Suprapubic skin (tissue), 4 donors: Measurements from ENCODE around the gene MMAB. TPM values are rescaled to one million over a fixed set of nuclear protein-coding genes. Genes with fewer than 3 reads are reported as not detected.

Experiments
- DNase-seq, 2 donors: peaks; one replicate each; pipeline ENCODE4 v3.0.0-alpha.2; 2019; ENCODE audit warnings: low spot score in 2 of 2
- H3K27ac ChIP-seq: fragments of 200-600 bp; sonication (generic); one replicate; pipeline ENCODE4 v1.5.1; 2019
- H3K27me3 ChIP-seq: fragments of 200-600 bp; sonication (generic); one replicate; pipeline ENCODE4 v1.5.1; 2019
- H3K36me3 ChIP-seq: fragments of 200-600 bp; sonication (generic); one replicate; pipeline ENCODE4 v1.5.1; 2019
- H3K4me1 ChIP-seq: fragments of 200-600 bp; sonication (generic); one replicate; pipeline ENCODE4 v1.5.1; 2019
- H3K4me3 ChIP-seq: fragments of 200-600 bp; sonication (generic); one replicate; pipeline ENCODE4 v1.5.1; 2019; ENCODE audit warnings: mild to moderate bottlenecking
- H3K9me3 ChIP-seq: fragments of 200-600 bp; sonication (generic); one replicate; pipeline ENCODE4 v1.5.1; 2019
- CTCF ChIP-seq, 2 donors: fragments of 200-600 bp in 1 of 2; fragments of 450-650 bp in 1 of 2; sonication (generic) in 1 of 2; IDR thresholded peaks; one replicate each; pipeline ENCODE4 v1.5.1; 2016 to 2019; ENCODE audit warnings: antibody characterized with exemption in 2 of 2, mild to moderate bottlenecking in 1 of 2, moderate library complexity in 1 of 2
- EP300 ChIP-seq: sonication (generic); formaldehyde crosslinking; IDR thresholded peaks from one replicate; pipeline ENCODE4 v1.6.1; 2017; ENCODE audit warnings: antibody characterized with exemption
- POLR2A ChIP-seq, 2 donors: fragments of 450-650 bp; IDR thresholded peaks; one replicate each; pipeline ENCODE4 v1.6.1; 2017; ENCODE audit warnings: antibody characterized with exemption in 2 of 2, mild to moderate bottlenecking in 2 of 2, moderate library complexity in 2 of 2
- POLR2AphosphoS5 ChIP-seq, 3 donors: sonication (generic); formaldehyde crosslinking; IDR thresholded peaks; one replicate each; pipeline ENCODE4 v1.6.1; 2017; ENCODE audit warnings: antibody characterized with exemption in 3 of 3
- WGBS: methylation state at CpG from one replicate; pipeline ENCODE4 v1.1.5; 2018; 5-methylcytosine and 5-hydroxymethylcytosine counted together
- total RNA-seq, 4 donors: library from RNA; depleted of rRNA; stranded (reverse); fragments of >200 nt; gene quantifications; one replicate each; pipeline ENCODE4 v1.1.0, GENCODE V29; 2016

The MMAB gene
- total RNA-seq, 4 donors from 2014 or later: 17.1 to 37.2 (median 24.5) TPM

- Histone ChIP-seq H3K36me3 (peaks cover 94% of the 10 kb centered on the region), H3K27me3 (no peaks in the 10 kb centered on the region), H3K4me1 (no peaks in the 10 kb centered on the region), H3K4me3 (no peak overlapping the region), H3K9me3 (no peaks in the 10 kb centered on the region), H3K27ac (no peak overlapping the region)
- no peak for DNase-seq
- WGBS: 81% methylated on average over 26 of the region's 26 CpGs
- TF ChIP-seq POLR2A (IDR thresholded peaks at IDR 0.05) (no peak), POLR2AphosphoS5 (IDR thresholded peaks at IDR 0.05) (no peak), CTCF (IDR thresholded peaks at IDR 0.05) (no peak), EP300 (no peak)
Measured at GRCh38 chr12:109524466-109525278, 48.6 kb downstream of the MMAB start.

DNA sequence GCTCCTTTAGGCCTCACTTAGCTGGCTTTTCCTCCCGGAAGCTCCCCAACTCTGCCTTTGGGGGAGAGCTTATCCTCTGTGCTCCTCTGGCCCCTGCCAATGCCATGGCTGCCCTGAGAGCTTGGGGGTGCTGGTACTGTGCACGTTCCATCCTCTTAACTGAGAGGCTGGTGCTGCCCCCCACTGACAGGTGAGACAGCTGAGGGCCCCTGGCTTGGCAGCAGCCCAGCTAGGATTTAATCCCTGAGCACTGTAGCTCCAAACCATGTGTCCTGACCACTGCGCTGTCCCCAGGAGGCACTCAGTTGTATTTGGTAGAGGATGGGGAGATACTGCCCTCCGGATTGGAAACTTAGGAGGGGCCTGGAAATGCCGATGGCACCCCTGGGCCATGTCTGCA lies 49.8 kb downstream of the MMAB start:
- DNase-seq: no peak
- Histone ChIP-seq H3K4me1 (no peaks in the 10 kb centered on the region), H3K9me3 (no peaks in the 10 kb centered on the region), H3K36me3 (peaks cover 97% of the 10 kb centered on the region), H3K27me3 (no peaks in the 10 kb centered on the region), H3K4me3 (no peak overlapping the region), H3K27ac (no peak overlapping the region)
- TF ChIP-seq CTCF (IDR thresholded peaks at IDR 0.05): no peak
- no peak for TF ChIP-seq POLR2A (IDR thresholded peaks at IDR 0.05)
- no peak for TF ChIP-seq EP300
- no peak for TF ChIP-seq POLR2AphosphoS5 (IDR thresholded peaks at IDR 0.05)
- 90% methylated on average over 5 of the region's 5 CpGs for WGBS

DNA sequence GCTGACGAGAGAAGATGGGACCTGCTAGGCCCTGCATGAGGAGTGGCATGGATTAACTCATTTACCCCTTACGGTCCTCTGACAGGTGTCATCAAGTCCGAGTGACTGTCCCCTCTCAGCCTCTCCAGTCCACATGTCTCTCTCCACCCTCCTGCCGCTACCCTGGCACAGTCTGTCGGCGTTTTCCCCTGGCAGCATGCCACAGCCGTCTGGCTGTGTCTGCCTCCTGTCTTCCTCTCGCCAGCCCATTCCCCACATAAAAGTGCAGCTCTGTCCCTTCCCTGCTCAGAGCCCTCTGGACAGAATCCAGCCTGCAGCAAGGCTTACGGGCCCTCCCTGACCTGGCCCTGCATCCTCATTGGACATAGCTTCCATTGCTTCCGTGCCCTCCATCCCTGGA lies 50.2 kb downstream of the MMAB start:
- TF ChIP-seq EP300: no peak
- TF ChIP-seq POLR2AphosphoS5 (IDR thresholded peaks at IDR 0.05): no peak
- no peak for TF ChIP-seq POLR2A (IDR thresholded peaks at IDR 0.05)
- TF ChIP-seq CTCF (IDR thresholded peaks at IDR 0.05): no peak
- Histone ChIP-seq H3K4me3 (no peak overlapping the region), H3K36me3 (peaks cover 96% of the 10 kb centered on the region), H3K27ac (no peak overlapping the region), H3K27me3 (no peaks in the 10 kb centered on the region), H3K9me3 (no peaks in the 10 kb centered on the region), H3K4me1 (peaks cover 1% of the 10 kb centered on the region)
- 76% methylated on average over 10 of the region's 10 CpGs for WGBS
- DNase-seq: no peak

GRCh38 chr12:109521831-109522230 lies 51.5 kb downstream of the MMAB start:
- H3K27ac ChIP-seq: no peak overlapping the region
- DNase-seq: no peak
- H3K36me3 ChIP-seq: peaks cover 96% of the 10 kb centered on the region
- no peak overlapping the region for H3K4me3 ChIP-seq
- TF ChIP-seq CTCF (IDR thresholded peaks at IDR 0.05): no peak
- no peak for TF ChIP-seq POLR2A (IDR thresholded peaks at IDR 0.05)
- TF ChIP-seq POLR2AphosphoS5 (IDR thresholded peaks at IDR 0.05): no peak
- no peak for TF ChIP-seq EP300
- WGBS: 76% methylated on average over 8 of the region's 10 CpGs
- H3K27me3 ChIP-seq: no peaks in the 10 kb centered on the region
- no peaks in the 10 kb centered on the region for H3K9me3 ChIP-seq
- H3K4me1 ChIP-seq: peaks cover 3% of the 10 kb centered on the region

DNA sequence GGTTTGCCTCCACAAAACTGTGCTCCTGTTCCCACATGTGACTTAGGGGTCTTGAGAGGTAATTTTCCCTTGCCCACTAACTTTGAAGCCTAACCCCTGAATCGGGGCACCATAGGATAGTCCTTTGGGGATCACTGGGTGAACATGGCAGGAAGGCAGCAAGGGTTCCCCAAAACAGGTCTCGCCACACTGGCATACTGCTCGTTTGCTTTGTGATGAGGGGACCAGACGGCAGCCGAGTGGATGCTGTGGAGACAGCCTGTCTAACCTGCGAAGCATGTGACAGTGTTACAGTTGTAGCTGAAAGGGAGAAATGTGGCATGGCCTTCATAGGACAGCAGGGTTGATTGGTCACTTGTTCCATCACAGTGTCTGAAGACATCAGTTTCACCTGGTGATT lies 53.5 kb downstream of the MMAB start:
- no peak for TF ChIP-seq POLR2AphosphoS5 (IDR thresholded peaks at IDR 0.05)
- TF ChIP-seq EP300: no peak
- no peak for TF ChIP-seq CTCF (IDR thresholded peaks at IDR 0.05)
- no peak for TF ChIP-seq POLR2A (IDR thresholded peaks at IDR 0.05)
- H3K27me3 ChIP-seq: no peaks in the 10 kb centered on the region
- peak in 1 of 2 donors; percentile 16 for DNase-seq
- H3K9me3 ChIP-seq: no peaks in the 10 kb centered on the region
- peaks cover 3% of the 10 kb centered on the region for H3K4me1 ChIP-seq
- no peak overlapping the region for H3K4me3 ChIP-seq
- peak overlapping the region; percentile 3 for H3K27ac ChIP-seq
- peaks cover 96% of the 10 kb centered on the region for H3K36me3 ChIP-seq
- 91% methylated on average over 6 of the region's 6 CpGs for WGBS
